Endothelial cell of umbilical vein (primary cell): ENCODE results near the gene AGO1. TPM values are rescaled to one million over a fixed set of nuclear protein-coding genes. Genes with fewer than 3 reads are reported as not detected.

ENCODE experiments used
- BruUV-seq: library from RNA; stranded (reverse); fragments of 400-500 nt; replicated peaks from 2 replicates; lab custom pipeline; 2021; lab: Mats Ljungman, UMichigan
- CTCF ChIA-PET: fragments of 300-600, 350-600 bp; sonication (Branson Sonifier 250); formaldehyde crosslinking; loops from one replicate; lab custom pipeline; 2021; ENCODE audit warnings: antibody characterized with exemption, inconsistent platforms; lab: Charles Lee
- POLR2A ChIA-PET: fragments of 300-600, 350-600 bp; sonication (Branson Sonifier 250); formaldehyde crosslinking; loops from one replicate; lab custom pipeline; 2021; ENCODE audit warnings: antibody characterized with exemption, inconsistent platforms; lab: Charles Lee
- DNase-seq: peaks from one replicate; pipeline ENCODE4 v3.0.0-alpha.2; 2011; ENCODE audit warnings: low read depth, low spot score
- FAIRE-seq: peaks from 2 replicates; lab custom pipeline; 2011; peaks lifted over from hg19 to GRCh38; lab: Jason Lieb, UNC
- H2AFZ ChIP-seq: 2 replicates; pipeline ENCODE4 v1.6.0; 2012; ENCODE audit warnings: low read depth, low read length, control low read depth, inconsistent platforms
- H3K27ac ChIP-seq: 2 replicates; pipeline ENCODE4 v1.5.1; 2011; ENCODE audit warnings: low read depth, mild to moderate bottlenecking, control low read depth, low read length, moderate library complexity; ENCODE audit not compliant: insufficient read depth
- H3K27me3 ChIP-seq, 2 experiments: 2 replicates each; pipeline versions ENCODE4 v1.6.0 to v1.6.1; 2011; ENCODE audit warnings: low read length in 2 of 2, mixed read lengths in 1 of 2; ENCODE audit not compliant: control insufficient read depth in 2 of 2, insufficient read depth in 2 of 2
- H3K36me3 ChIP-seq, 2 experiments: 2 replicates in 1 of 2; 3 replicates in 1 of 2; pipeline ENCODE4 v1.5.1; 2011; ENCODE audit warnings: low read length in 2 of 2, mild to moderate bottlenecking in 1 of 2, moderate library complexity in 1 of 2; ENCODE audit not compliant: control insufficient read depth in 2 of 2, insufficient read depth in 2 of 2; ENCODE audit errors: extremely low read depth in 1 of 2
- H3K4me1 ChIP-seq: 3 replicates; pipeline ENCODE4 v1.5.1; 2011; ENCODE audit warnings: mild to moderate bottlenecking, low read length; ENCODE audit not compliant: control insufficient read depth, insufficient read depth; ENCODE audit errors: extremely low read depth
- H3K4me2 ChIP-seq: 2 replicates; pipeline ENCODE4 v1.6.1; 2011; ENCODE audit warnings: low read length, control low read depth, mixed read lengths; ENCODE audit not compliant: insufficient read depth
- H3K4me3 ChIP-seq, 3 experiments: fragments of 200-600 bp in 1 of 3; sonication (generic), shearing (Covaris generic) in 1 of 3; replicated peaks in 1 of 3; 2 replicates each; pipeline ENCODE4 v1.5.1; 2011 to 2016; ENCODE audit warnings: control low read depth in 3 of 3, low read length in 3 of 3, mild to moderate bottlenecking in 2 of 3, inconsistent platforms in 1 of 3, low read depth in 1 of 3, moderate library complexity in 1 of 3; ENCODE audit not compliant: insufficient read depth in 1 of 3
- H3K79me2 ChIP-seq: 2 replicates; pipeline ENCODE4 v1.6.0; 2012; ENCODE audit warnings: low read length, inconsistent platforms; ENCODE audit not compliant: control insufficient read depth, insufficient read depth
- H3K9ac ChIP-seq: replicated peaks from 2 replicates; pipeline ENCODE3; 2011; ENCODE audit warnings: low read length, control low read depth; ENCODE audit not compliant: insufficient read depth; ENCODE audit errors: extremely low read depth
- H3K9me1 ChIP-seq: replicated peaks from 3 replicates; pipeline ENCODE4 v1.6.0; 2011; ENCODE audit warnings: mild to moderate bottlenecking, low read length; ENCODE audit not compliant: control insufficient read depth, insufficient read depth; ENCODE audit errors: extremely low read depth
- H3K9me3 ChIP-seq: replicated peaks from 2 replicates; pipeline ENCODE4 v1.5.1; 2012; ENCODE audit warnings: low read length, inconsistent platforms; ENCODE audit not compliant: control insufficient read depth, insufficient read depth
- H4K20me1 ChIP-seq: replicated peaks from 2 replicates; pipeline ENCODE3; 2011; ENCODE audit warnings: mild to moderate bottlenecking, low read length; ENCODE audit not compliant: control insufficient read depth, insufficient read depth; ENCODE audit errors: extremely low read depth
- EZH2 ChIP-seq: IDR thresholded peaks from 2 replicates; pipeline ENCODE4 v1.6.1; 2012; ENCODE audit warnings: borderline replicate concordance, low read depth, mild to moderate bottlenecking, moderate library complexity, low read length, inconsistent platforms; ENCODE audit not compliant: severe bottlenecking
- GATA2 ChIP-seq: IDR thresholded peaks from 2 replicates; pipeline ENCODE4 v1.7.0; 2011; ENCODE audit warnings: low read depth, mild to moderate bottlenecking, moderate library complexity, mixed read lengths, low read length; ENCODE audit not compliant: insufficient read length, insufficient read depth
- JUN ChIP-seq: IDR thresholded peaks from 2 replicates; pipeline ENCODE4 v1.6.1; 2011; ENCODE audit warnings: borderline replicate concordance, low read depth; ENCODE audit not compliant: insufficient read length, insufficient read depth
- MAX ChIP-seq: IDR thresholded peaks from 2 replicates; pipeline ENCODE4 v1.6.1; 2011; ENCODE audit not compliant: insufficient read depth, insufficient read length
- MYC ChIP-seq: IDR thresholded peaks from one replicate; pipeline ENCODE4 v1.6.1; 2011; ENCODE audit warnings: mild to moderate bottlenecking, low read depth, low read length
- POLR2A ChIP-seq: IDR thresholded peaks from 2 replicates; pipeline ENCODE4 v1.6.1; 2012; ENCODE audit warnings: low read depth, mild to moderate bottlenecking, control low read depth, low read length
- dilution Hi-C: fragments of 300-500 bp; cut with MboI; formaldehyde crosslinking; loops from one replicate; pipeline ENCODE4 v1.15.0; 2019; ENCODE audit warnings: low sequenced_read_pairs; ENCODE audit not compliant: extremely low pct_ligation_motif_present
- intact Hi-C: fragments of 100-400 bp; cut with micrococcal nuclease; formaldehyde crosslinking; loops from one replicate; pipeline ENCODE4 v1.10.0; 2022
- polyA plus RNA-seq, 4 experiments: library from polyadenylated mRNA; depleted of rRNA in 3 of 4; stranded (reverse) in 3 of 4; unstranded in 1 of 4; fragments of >200 nt; gene quantifications; 2 replicates each; pipeline versions ENCODE4 v1.2.1 to v1.2.3, GENCODE V29; 2011 to 2012; ENCODE audit warnings: missing spikeins in 1 of 4
- total RNA-seq: library from RNA; stranded (reverse); gene quantifications from 2 replicates; pipeline ENCODE4 v1.2.3, GENCODE V29; 2021
- TF ChIP-seq, protein P1 (sequence below), 2 donors: IDR thresholded peaks; 1 replicate in 1 of 2; 2 replicates in 1 of 2; pipeline ENCODE4 v1.5.1; 2011; ENCODE audit warnings: low read length in 2 of 2, mild to moderate bottlenecking in 2 of 2, moderate library complexity in 2 of 2, control low read depth in 1 of 2, inconsistent platforms in 1 of 2, low read depth in 1 of 2; ENCODE audit not compliant: insufficient read depth in 1 of 2; ENCODE audit errors: extremely low read depth in 1 of 2

Gene AGO1
- total and polyA plus RNA-seq, 2 donors (not counting 3 experiments of a cell fraction or from before 2014, with no cell fraction given): 10.8 to 31.0 TPM

- TF ChIP-seq JUN (no peak), POLR2A (no peak), MAX (no peak), GATA2 (no peak)
- TF ChIP-seq, protein P1, sequence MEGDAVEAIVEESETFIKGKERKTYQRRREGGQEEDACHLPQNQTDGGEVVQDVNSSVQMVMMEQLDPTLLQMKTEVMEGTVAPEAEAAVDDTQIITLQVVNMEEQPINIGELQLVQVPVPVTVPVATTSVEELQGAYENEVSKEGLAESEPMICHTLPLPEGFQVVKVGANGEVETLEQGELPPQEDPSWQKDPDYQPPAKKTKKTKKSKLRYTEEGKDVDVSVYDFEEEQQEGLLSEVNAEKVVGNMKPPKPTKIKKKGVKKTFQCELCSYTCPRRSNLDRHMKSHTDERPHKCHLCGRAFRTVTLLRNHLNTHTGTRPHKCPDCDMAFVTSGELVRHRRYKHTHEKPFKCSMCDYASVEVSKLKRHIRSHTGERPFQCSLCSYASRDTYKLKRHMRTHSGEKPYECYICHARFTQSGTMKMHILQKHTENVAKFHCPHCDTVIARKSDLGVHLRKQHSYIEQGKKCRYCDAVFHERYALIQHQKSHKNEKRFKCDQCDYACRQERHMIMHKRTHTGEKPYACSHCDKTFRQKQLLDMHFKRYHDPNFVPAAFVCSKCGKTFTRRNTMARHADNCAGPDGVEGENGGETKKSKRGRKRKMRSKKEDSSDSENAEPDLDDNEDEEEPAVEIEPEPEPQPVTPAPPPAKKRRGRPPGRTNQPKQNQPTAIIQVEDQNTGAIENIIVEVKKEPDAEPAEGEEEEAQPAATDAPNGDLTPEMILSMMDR (IDR thresholded peaks at IDR 0.05; ENCODE audit: extremely low read depth in 1 of 2, insufficient read depth in 1 of 2, low read depth in 1 of 2, low read length in 2 of 2): no peak
- intact Hi-C loops (no loop called here), dilution Hi-C loops (no loop called here)
- Histone ChIP-seq H3K27me3 (no peaks in the 10 kb centered on the region), H3K9ac (no peak overlapping the region), H3K4me3 (no peak overlapping the region), H2AFZ (no peak overlapping the region), H4K20me1 (no peaks in the 10 kb centered on the region), H3K9me1 (no peaks in the 10 kb centered on the region), H3K4me1 (peaks cover 6% of the 10 kb centered on the region), H3K27ac (no peak overlapping the region), H3K4me2 (no peak overlapping the region), H3K9me3 (no peaks in the 10 kb centered on the region), H3K36me3 (no peaks in the 10 kb centered on the region), H3K79me2 (peaks cover 48% of the 10 kb centered on the region)
- DNase-seq (peak; percentile 71), FAIRE-seq (no peak)
- CTCF ChIA-PET: interaction anchor here (1.0 to 1.1 kb wide), 3 partner anchors 11 to 62 kb away, joined by 3 read pairs; partner anchors contain the start of gene AGO1
- POLR2A ChIA-PET: interaction anchor here (0.6 kb wide), 1 partner anchor 44 kb away, joined by 3 read pairs; no protein-coding TSS in a partner anchor
- BruUV-seq: no TSS peak
These were observed 62.3 kb downstream of the AGO1 start for GRCh38 chr1:35945327-35945726.

- Histone ChIP-seq H3K27me3 (no peaks in the 10 kb centered on the region), H3K9me3 (no peaks in the 10 kb centered on the region), H3K4me3 (no peak overlapping the region), H3K27ac (no peak overlapping the region), H3K9me1 (no peaks in the 10 kb centered on the region), H3K4me2 (no peak overlapping the region), H3K36me3 (no peaks in the 10 kb centered on the region), H3K79me2 (peaks cover 38% of the 10 kb centered on the region), H3K4me1 (peaks cover 8% of the 10 kb centered on the region), H3K9ac (no peak overlapping the region), H2AFZ (no peak overlapping the region), H4K20me1 (no peaks in the 10 kb centered on the region)
- no peak for TF ChIP-seq MYC
- TF ChIP-seq MAX: no peak
- no peak for TF ChIP-seq JUN
- TF ChIP-seq EZH2: no peak
- TF ChIP-seq POLR2A: no peak
- no peak for TF ChIP-seq GATA2
- no TSS peak for BruUV-seq
- FAIRE-seq (no peak), DNase-seq (no peak)
- POLR2A ChIA-PET: no interaction called here
- intact Hi-C loops: no loop called here
- CTCF ChIA-PET: no interaction called here
- dilution Hi-C loops: no loop called here
These were observed 64.5 kb downstream of the AGO1 start for GRCh38 chr1:35947547-35947946.
